GM23338 (cell line): ENCODE data around the gene SMYD3. TPM values are rescaled to one million over a fixed set of nuclear protein-coding genes. Genes with fewer than 3 reads are reported as not detected.

Source experiments
- ATAC-seq: fragments of 200-7000 bp; cut with Tn5 transposase; 3 replicates; pipeline ENCODE4 v1.9.1; 2020
- DNase-seq: peaks from one replicate; pipeline ENCODE4 v3.0.0-alpha.2; 2015; ENCODE audit warnings: low spot score
- H2AFZ ChIP-seq: fragments of 200-600 bp; sonication (generic); 2 replicates; pipeline ENCODE4 v1.8.0; 2016; ENCODE audit warnings: antibody characterized with exemption, mild to moderate bottlenecking, moderate library complexity
- H3F3A ChIP-seq: fragments of 200-600 bp; sonication (generic); replicated peaks from 2 replicates; pipeline ENCODE4 v1.8.0; 2017; ENCODE audit warnings: antibody characterized with exemption, mixed run types, low read depth
- H3K27ac ChIP-seq: fragments of 200-600 bp; sonication (generic); 2 replicates; pipeline ENCODE4 v1.6.1; 2016; ENCODE audit warnings: low read depth
- H3K27me3 ChIP-seq: fragments of 200-600 bp; sonication (generic); 2 replicates; pipeline ENCODE4 v1.8.0; 2016; ENCODE audit warnings: mild to moderate bottlenecking, mixed run types, moderate library complexity; ENCODE audit not compliant: insufficient read depth
- H3K36me3 ChIP-seq: fragments of 200-600 bp; sonication (generic); 2 replicates; pipeline ENCODE4 v1.8.0; 2016; ENCODE audit warnings: mild to moderate bottlenecking; ENCODE audit not compliant: insufficient read depth
- H3K4me1 ChIP-seq: fragments of 200-600 bp; sonication (generic); 2 replicates; pipeline ENCODE4 v1.8.0; 2016; ENCODE audit warnings: mild to moderate bottlenecking, moderate library complexity; ENCODE audit not compliant: insufficient read depth
- H3K4me2 ChIP-seq: fragments of 200-600 bp; sonication (generic); 2 replicates; pipeline ENCODE4 v1.7.1; 2017; ENCODE audit warnings: mixed run types
- H3K4me3 ChIP-seq: fragments of 200-600 bp; sonication (generic); 2 replicates; pipeline ENCODE4 v1.6.1; 2016; ENCODE audit warnings: mixed run types
- H3K79me2 ChIP-seq: fragments of 200-600 bp; sonication (generic); replicated peaks from 2 replicates; pipeline ENCODE4 v1.8.0; 2017; ENCODE audit warnings: mild to moderate bottlenecking; ENCODE audit not compliant: insufficient read depth
- H3K9me2 ChIP-seq: fragments of 200-600 bp; sonication (generic); 2 replicates; pipeline ENCODE4 v1.8.0; 2017; ENCODE audit not compliant: insufficient read depth
- H4K20me1 ChIP-seq: fragments of 200-600 bp; sonication (generic); replicated peaks from 2 replicates; pipeline ENCODE4 v1.8.0; 2017; ENCODE audit warnings: mild to moderate bottlenecking; ENCODE audit not compliant: insufficient read depth
- H3K27ac Mint-ChIP-seq: 2 replicates; pipeline ENCODE4 v1.8.0; 2020; ENCODE audit warnings: inconsistent platforms, mild to moderate bottlenecking, moderate library complexity, mixed read lengths
- H3K27me3 Mint-ChIP-seq: 3 replicates; pipeline ENCODE4 v1.8.0; 2022; ENCODE audit warnings: low read depth, mild to moderate bottlenecking, moderate library complexity, mixed read lengths, inconsistent platforms; ENCODE audit not compliant: insufficient read depth, poor library complexity
- H3K36me3 Mint-ChIP-seq: 3 replicates; pipeline ENCODE4 v1.8.0; 2021; ENCODE audit warnings: low read depth, mild to moderate bottlenecking, inconsistent platforms, moderate library complexity, mixed read lengths
- H3K4me1 Mint-ChIP-seq: 3 replicates; pipeline ENCODE4 v1.8.0; 2020; ENCODE audit warnings: mild to moderate bottlenecking, inconsistent platforms, mixed read lengths
- H3K4me3 Mint-ChIP-seq: 3 replicates; pipeline ENCODE4 v1.8.0; 2021; ENCODE audit warnings: moderate library complexity, mild to moderate bottlenecking, inconsistent platforms, mixed read lengths
- H3K9me3 Mint-ChIP-seq: 3 replicates; pipeline ENCODE4 v1.8.0; 2020; ENCODE audit warnings: moderate library complexity, mild to moderate bottlenecking, inconsistent platforms, mixed read lengths
- CREB1 ChIP-seq: fragments of 250-450 bp; sonication (Bioruptor Pico); IDR thresholded peaks from 2 replicates; pipeline ENCODE4 v1.5.0; 2020; ENCODE audit warnings: low read depth, mild to moderate bottlenecking, moderate library complexity
- EZH2 ChIP-seq: fragments of 200-600 bp; sonication (generic); IDR thresholded peaks from one replicate; pipeline ENCODE4 v1.8.0; 2017; ENCODE audit warnings: antibody characterized with exemption, mild to moderate bottlenecking, low read depth; ENCODE audit not compliant: unreplicated experiment
- NANOG ChIP-seq: IDR thresholded peaks from 2 replicates; pipeline ENCODE4 v1.6.1; 2016; ENCODE audit warnings: antibody characterized with exemption, borderline replicate concordance
- POLR2AphosphoS5 ChIP-seq: IDR thresholded peaks from 2 replicates; pipeline ENCODE4 v1.6.1; 2016; ENCODE audit warnings: antibody characterized with exemption, low read depth
- ZNF331 ChIP-seq: fragments of 250-450 bp; sonication (Bioruptor Pico); IDR thresholded peaks from 2 replicates; pipeline ENCODE4 v1.5.0; 2020; ENCODE audit warnings: low read depth, mild to moderate bottlenecking, moderate library complexity
- polyA plus RNA-seq: library from polyadenylated mRNA; unstranded; fragments of >200 nt; fragmentation: Nextera tagmentation; extraction: Ambion mirVana; gene quantifications from 2 replicates; pipeline ENCODE4 v1.2.1, GENCODE V29; 2016
- total RNA-seq: library from RNA; depleted of rRNA; stranded (reverse); fragments of >200 nt; shearing (Covaris generic); gene quantifications from 2 replicates; pipeline ENCODE4 v1.2.3, GENCODE V29; 2014
- TF ChIP-seq, protein P1 (sequence below): IDR thresholded peaks from 2 replicates; pipeline ENCODE4 v1.6.1; 2016; ENCODE audit warnings: antibody characterized with exemption
- TF ChIP-seq, protein P2 (sequence below): fragments of 250-450 bp; sonication (Bioruptor Pico); IDR thresholded peaks from 2 replicates; pipeline ENCODE4 v1.5.0; 2020; ENCODE audit warnings: mild to moderate bottlenecking, moderate library complexity
- TF ChIP-seq, protein P3 (sequence below), 2 experiments: fragments of 200-600 bp in 1 of 2; sonication (generic) in 1 of 2; conservative IDR thresholded peaks; 2 replicates each; pipeline versions ENCODE4 v1.5.1 to v1.6.1; 2016 to 2017; ENCODE audit warnings: antibody characterized with exemption in 2 of 2, low read depth in 2 of 2, mild to moderate bottlenecking in 2 of 2, moderate library complexity in 1 of 2

Gene SMYD3
- total and polyA plus RNA-seq, 2 experiments from 2014 or later, result 31.8 to 34.4 TPM

DNA sequence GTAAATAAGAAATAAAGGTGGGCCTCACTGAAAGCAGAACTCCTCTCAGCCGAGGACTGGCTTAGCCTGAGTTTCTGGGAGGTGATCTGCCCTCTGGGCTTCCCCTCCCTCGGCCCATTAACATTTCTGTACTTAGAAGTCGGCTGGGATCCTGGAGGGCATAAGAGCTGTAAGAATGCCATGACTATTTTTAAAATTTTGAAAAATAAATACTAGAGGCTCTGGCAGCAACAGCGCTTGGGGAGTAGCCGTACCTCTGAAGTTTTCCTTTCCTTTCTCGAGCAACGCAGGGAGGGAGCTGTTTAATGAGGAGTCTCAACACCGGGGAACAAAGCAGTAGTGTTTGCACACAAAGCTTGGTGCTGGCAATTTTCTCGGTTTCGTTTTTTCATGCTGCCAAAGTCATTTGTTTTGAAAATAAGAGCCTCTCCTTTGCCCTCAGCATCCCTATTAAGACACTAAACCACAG lies 498.7 kb downstream of the SMYD3 start:
- ATAC-seq, result peak; percentile 50
- DNase-seq, result no peak
- Histone ChIP-seq H3K27ac (no peak overlapping the region), H3K4me2 (no peak overlapping the region), H3K79me2 (no peaks in the 10 kb centered on the region), H3K27me3 (no peaks in the 10 kb centered on the region), H4K20me1 (no peaks in the 10 kb centered on the region), H3F3A (no peaks in the 10 kb centered on the region), H3K4me3 (no peak overlapping the region), H3K36me3 (no peaks in the 10 kb centered on the region), H2AFZ (no peak overlapping the region), H3K9me2 (no peaks in the 10 kb centered on the region), H3K4me1 (no peaks in the 10 kb centered on the region)
- Mint-ChIP-seq H3K4me1 (peaks cover 4% of the 10 kb centered on the region; the same call in 1 of the 3 replicates), H3K27ac (no peak overlapping the region), H3K27me3 (peaks cover 5% of the 10 kb centered on the region), H3K36me3 (no peaks in the 10 kb centered on the region), H3K9me3 (no peaks in the 10 kb centered on the region), H3K4me3 (no peak overlapping the region)
- TF ChIP-seq EZH2 (no peak), CREB1 (CRISPR knock-in tag) (no peak), ZNF331 (no peak), NANOG (no peak), POLR2AphosphoS5 (no peak)
- TF ChIP-seq, protein P1, sequence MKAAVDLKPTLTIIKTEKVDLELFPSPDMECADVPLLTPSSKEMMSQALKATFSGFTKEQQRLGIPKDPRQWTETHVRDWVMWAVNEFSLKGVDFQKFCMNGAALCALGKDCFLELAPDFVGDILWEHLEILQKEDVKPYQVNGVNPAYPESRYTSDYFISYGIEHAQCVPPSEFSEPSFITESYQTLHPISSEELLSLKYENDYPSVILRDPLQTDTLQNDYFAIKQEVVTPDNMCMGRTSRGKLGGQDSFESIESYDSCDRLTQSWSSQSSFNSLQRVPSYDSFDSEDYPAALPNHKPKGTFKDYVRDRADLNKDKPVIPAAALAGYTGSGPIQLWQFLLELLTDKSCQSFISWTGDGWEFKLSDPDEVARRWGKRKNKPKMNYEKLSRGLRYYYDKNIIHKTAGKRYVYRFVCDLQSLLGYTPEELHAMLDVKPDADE, result no peak
- TF ChIP-seq, protein P2, sequence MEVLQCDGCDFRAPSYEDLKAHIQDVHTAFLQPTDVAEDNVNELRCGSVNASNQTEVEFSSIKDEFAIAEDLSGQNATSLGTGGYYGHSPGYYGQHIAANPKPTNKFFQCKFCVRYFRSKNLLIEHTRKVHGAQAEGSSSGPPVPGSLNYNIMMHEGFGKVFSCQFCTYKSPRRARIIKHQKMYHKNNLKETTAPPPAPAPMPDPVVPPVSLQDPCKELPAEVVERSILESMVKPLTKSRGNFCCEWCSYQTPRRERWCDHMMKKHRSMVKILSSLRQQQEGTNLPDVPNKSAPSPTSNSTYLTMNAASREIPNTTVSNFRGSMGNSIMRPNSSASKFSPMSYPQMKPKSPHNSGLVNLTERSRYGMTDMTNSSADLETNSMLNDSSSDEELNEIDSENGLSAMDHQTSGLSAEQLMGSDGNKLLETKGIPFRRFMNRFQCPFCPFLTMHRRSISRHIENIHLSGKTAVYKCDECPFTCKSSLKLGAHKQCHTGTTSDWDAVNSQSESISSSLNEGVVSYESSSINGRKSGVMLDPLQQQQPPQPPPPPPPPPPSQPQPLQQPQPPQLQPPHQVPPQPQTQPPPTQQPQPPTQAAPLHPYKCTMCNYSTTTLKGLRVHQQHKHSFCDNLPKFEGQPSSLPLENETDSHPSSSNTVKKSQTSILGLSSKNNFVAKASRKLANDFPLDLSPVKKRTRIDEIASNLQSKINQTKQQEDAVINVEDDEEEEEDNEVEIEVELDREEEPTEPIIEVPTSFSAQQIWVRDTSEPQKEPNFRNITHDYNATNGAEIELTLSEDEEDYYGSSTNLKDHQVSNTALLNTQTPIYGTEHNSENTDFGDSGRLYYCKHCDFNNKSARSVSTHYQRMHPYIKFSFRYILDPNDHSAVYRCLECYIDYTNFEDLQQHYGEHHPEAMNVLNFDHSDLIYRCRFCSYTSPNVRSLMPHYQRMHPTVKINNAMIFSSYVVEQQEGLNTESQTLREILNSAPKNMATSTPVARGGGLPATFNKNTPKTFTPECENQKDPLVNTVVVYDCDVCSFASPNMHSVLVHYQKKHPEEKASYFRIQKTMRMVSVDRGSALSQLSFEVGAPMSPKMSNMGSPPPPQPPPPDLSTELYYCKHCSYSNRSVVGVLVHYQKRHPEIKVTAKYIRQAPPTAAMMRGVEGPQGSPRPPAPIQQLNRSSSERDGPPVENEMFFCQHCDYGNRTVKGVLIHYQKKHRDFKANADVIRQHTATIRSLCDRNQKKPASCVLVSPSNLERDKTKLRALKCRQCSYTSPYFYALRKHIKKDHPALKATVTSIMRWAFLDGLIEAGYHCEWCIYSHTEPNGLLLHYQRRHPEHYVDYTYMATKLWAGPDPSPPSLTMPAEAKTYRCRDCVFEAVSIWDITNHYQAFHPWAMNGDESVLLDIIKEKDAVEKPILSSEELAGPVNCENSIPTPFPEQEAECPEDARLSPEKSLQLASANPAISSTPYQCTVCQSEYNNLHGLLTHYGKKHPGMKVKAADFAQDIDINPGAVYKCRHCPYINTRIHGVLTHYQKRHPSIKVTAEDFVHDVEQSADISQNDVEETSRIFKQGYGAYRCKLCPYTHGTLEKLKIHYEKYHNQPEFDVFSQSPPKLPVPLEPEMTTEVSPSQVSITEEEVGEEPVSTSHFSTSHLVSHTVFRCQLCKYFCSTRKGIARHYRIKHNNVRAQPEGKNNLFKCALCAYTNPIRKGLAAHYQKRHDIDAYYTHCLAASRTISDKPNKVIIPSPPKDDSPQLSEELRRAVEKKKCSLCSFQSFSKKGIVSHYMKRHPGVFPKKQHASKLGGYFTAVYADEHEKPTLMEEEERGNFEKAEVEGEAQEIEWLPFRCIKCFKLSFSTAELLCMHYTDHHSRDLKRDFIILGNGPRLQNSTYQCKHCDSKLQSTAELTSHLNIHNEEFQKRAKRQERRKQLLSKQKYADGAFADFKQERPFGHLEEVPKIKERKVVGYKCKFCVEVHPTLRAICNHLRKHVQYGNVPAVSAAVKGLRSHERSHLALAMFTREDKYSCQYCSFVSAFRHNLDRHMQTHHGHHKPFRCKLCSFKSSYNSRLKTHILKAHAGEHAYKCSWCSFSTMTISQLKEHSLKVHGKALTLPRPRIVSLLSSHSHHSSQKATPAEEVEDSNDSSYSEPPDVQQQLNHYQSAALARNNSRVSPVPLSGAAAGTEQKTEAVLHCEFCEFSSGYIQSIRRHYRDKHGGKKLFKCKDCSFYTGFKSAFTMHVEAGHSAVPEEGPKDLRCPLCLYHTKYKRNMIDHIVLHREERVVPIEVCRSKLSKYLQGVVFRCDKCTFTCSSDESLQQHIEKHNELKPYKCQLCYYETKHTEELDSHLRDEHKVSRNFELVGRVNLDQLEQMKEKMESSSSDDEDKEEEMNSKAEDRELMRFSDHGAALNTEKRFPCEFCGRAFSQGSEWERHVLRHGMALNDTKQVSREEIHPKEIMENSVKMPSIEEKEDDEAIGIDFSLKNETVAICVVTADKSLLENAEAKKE (CRISPR knock-in tag), result no peak
- TF ChIP-seq, protein P3, sequence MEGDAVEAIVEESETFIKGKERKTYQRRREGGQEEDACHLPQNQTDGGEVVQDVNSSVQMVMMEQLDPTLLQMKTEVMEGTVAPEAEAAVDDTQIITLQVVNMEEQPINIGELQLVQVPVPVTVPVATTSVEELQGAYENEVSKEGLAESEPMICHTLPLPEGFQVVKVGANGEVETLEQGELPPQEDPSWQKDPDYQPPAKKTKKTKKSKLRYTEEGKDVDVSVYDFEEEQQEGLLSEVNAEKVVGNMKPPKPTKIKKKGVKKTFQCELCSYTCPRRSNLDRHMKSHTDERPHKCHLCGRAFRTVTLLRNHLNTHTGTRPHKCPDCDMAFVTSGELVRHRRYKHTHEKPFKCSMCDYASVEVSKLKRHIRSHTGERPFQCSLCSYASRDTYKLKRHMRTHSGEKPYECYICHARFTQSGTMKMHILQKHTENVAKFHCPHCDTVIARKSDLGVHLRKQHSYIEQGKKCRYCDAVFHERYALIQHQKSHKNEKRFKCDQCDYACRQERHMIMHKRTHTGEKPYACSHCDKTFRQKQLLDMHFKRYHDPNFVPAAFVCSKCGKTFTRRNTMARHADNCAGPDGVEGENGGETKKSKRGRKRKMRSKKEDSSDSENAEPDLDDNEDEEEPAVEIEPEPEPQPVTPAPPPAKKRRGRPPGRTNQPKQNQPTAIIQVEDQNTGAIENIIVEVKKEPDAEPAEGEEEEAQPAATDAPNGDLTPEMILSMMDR (conservative IDR thresholded peaks at IDR 0.05; ENCODE audit: low read depth in 2 of 2), result no peak
